LNCAP (cell line): Measurements from ENCODE around the gene GAB2.

Experiments used
- CTCF ChIP-seq: fragments of 450-650 bp; IDR thresholded peaks from 2 replicates; pipeline ENCODE4 v1.5.1; 2017; ENCODE audit warnings: mild to moderate bottlenecking

The GAB2 gene

DNA sequence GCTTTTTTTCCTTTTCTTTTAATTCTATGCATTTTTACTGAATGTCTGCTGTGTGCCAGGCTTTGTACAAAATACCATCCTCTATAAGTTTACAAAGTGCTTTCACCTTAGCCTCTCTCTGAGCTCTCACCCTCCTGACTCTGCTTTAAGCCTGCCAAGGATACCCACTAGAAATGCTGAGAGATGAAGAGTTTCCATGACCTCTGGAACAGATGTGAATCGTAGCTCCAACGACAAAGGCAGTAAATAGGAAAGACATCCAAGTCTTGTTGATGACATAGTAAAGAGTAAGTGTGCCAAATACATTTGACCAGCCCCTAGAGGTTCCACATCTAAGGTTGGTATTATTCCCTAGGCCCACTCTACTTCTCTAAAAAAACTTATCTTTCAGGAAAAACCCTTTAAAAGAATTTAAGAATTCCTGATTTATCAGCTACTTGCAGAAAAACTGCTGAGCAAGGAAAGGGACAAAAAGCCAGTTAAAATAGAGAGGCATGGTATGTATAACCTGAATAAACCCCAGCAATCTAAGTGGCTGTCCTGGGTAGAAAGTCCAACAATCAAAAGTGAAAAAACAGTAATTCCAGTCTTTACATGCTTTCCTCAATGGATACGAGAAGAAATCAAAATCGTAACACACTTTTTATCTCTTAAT lies 45.4 kb downstream of the GAB2 start:
- TF ChIP-seq CTCF, result no peak

- TF ChIP-seq CTCF, result no peak
These were observed 46.3 kb downstream of the GAB2 start for GRCh38 chr11:78371221-78371891.

GRCh38 chr11:78370406-78371172 lies 47.0 kb downstream of the GAB2 start:
- TF ChIP-seq CTCF, result no peak

- TF ChIP-seq CTCF, result no peak
These were observed 52.2 kb downstream of the GAB2 start for GRCh38 chr11:78365381-78365792.

- TF ChIP-seq CTCF, result no peak
These were observed 53.4 kb downstream of the GAB2 start for GRCh38 chr11:78364128-78364751.

DNA sequence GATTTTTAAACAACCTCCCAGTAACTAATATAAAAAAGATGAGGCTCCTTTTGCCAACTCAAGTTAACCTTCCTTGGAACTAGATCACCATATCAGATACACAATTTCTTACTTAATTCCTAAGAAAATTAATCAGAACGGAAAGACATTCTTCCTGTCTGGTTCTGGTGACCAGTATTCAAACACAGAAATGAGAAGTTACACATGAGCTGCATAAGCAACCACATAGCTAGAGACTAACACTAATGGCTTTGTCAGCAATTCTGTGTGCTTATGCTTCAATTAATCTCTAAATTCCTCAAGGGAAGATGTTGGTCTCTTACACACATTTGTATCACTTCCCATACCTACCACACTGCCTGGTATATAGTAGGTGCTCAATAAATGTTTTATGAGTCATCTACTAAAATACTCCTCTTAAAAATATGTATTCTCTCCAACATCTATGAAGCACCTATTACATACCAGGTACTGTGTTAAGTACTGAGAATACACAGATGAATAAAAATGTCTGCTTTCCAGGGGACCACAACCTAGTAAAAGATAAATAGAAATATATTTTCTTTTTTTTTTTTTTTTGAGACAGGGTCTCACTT lies 54.5 kb downstream of the GAB2 start:
- TF ChIP-seq CTCF, result no peak

DNA sequence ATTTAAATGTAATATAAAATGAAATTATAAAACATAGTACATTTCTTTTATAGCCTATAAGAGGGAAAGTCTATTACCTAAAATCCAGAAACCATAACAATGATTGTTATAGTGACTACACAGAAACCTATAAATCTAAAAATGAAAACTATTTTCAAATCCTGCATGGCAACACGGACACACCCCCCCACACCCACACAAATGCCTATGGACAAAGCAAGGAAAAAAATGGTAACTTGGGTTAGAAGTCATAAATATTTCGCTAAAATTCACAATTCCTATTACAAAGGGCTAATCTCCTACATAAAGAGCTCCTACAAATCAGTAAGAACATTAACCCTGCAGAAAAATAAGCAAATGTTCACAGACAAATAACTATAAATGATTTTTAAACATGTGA lies 56.4 kb downstream of the GAB2 start:
- no peak for TF ChIP-seq CTCF
